ENCODE measurements around the gene STAM.

The STAM gene

GRCh38 chr10:17676919-17677318, 33.0 kb downstream of the STAM start:
- DNase-seq (ENCODE audit: extremely low spot score), result no peak
- ChIA-PET CTCF (no interaction called here), POLR2A (interaction anchor here (1.3 kb wide), 1 partner anchor 33 kb away, joined by 6 read pairs; the partner anchor contains the start of gene STAM)

GRCh38 chr10:17682236-17682946, 38.4 kb downstream of the STAM start:
- ChIA-PET POLR2A (interaction anchor here (1.9 kb wide), 1 partner anchor 38 kb away, joined by 5 read pairs; the partner anchor contains the start of gene STAM), CTCF (no interaction called here)
- TF ChIP-seq FOXA1 (IDR thresholded peaks at IDR 0.05) (no peak), NFRKB (IDR thresholded peaks at IDR 0.05) (no peak)
- DNase-seq (ENCODE audit: extremely low spot score), result no peak

More at GRCh38 chr10:17676919-17677318, 33.0 kb downstream of the STAM start:
- TF ChIP-seq ZNF384 (IDR thresholded peaks at IDR 0.05), result no peak
- TF ChIP-seq PKNOX1 (IDR thresholded peaks at IDR 0.05), result no peak
- TF ChIP-seq SUZ12 (IDR thresholded peaks at IDR 0.05), result no peak
- TF ChIP-seq SP1 (IDR thresholded peaks at IDR 0.05), result no peak
- no peak for TF ChIP-seq FOXM1 (IDR thresholded peaks at IDR 0.05; ENCODE audit: borderline replicate concordance)
- TF ChIP-seq FOXA1 (IDR thresholded peaks at IDR 0.05), result no peak
- no peak for TF ChIP-seq NFRKB (IDR thresholded peaks at IDR 0.05)
- TF ChIP-seq LEF1 (IDR thresholded peaks at IDR 0.05; ENCODE audit: borderline replicate concordance), result no peak
- no peak for TF ChIP-seq TARDBP (IDR thresholded peaks at IDR 0.05)
- no peak for TF ChIP-seq FOXK2 (IDR thresholded peaks at IDR 0.05)
- TF ChIP-seq ELF4 (IDR thresholded peaks at IDR 0.05), result no peak

- TF ChIP-seq SP1 (IDR thresholded peaks at IDR 0.05) (no peak), HDGF (IDR thresholded peaks at IDR 0.05; ENCODE audit: borderline replicate concordance) (no peak)
- ChIA-PET POLR2A (interaction anchor here (1.9 kb wide), 1 partner anchor 40 kb away, joined by 5 read pairs; the partner anchor contains the start of gene STAM), CTCF (interaction anchor here (0.8 kb wide), 1 partner anchor 10 kb away, joined by 3 read pairs; no protein-coding TSS in a partner anchor)
- DNase-seq (ENCODE audit: extremely low spot score), result no peak
Observed at GRCh38 chr10:17683541-17683940, 39.6 kb downstream of the STAM start.

- CTCF ChIA-PET, result no interaction called here
Observed at GRCh38 chr10:17684537-17684936, 40.6 kb downstream of the STAM start.

GRCh38 chr10:17685233-17685840, 41.4 kb downstream of the STAM start:
- POLR2A ChIA-PET, result no interaction called here
- no peak for DNase-seq (ENCODE audit: extremely low spot score)
- TF ChIP-seq SUZ12 (IDR thresholded peaks at IDR 0.05) (no peak), L3MBTL2 (conservative IDR thresholded peaks at IDR 0.05) (no peak), SP1 (IDR thresholded peaks at IDR 0.05) (no peak), ZNF384 (IDR thresholded peaks at IDR 0.05) (no peak), FOXA1 (IDR thresholded peaks at IDR 0.05) (no peak), PKNOX1 (IDR thresholded peaks at IDR 0.05) (no peak), ELF4 (IDR thresholded peaks at IDR 0.05) (no peak), FOXK2 (IDR thresholded peaks at IDR 0.05) (no peak), CTBP1 (IDR thresholded peaks at IDR 0.05; ENCODE audit: borderline replicate concordance) (no peak), ARNT (IDR thresholded peaks at IDR 0.05) (no peak), NFRKB (IDR thresholded peaks at IDR 0.05) (no peak), BHLHE40 (IDR thresholded peaks at IDR 0.05; ENCODE audit: borderline replicate concordance) (no peak), HDGF (IDR thresholded peaks at IDR 0.05; ENCODE audit: borderline replicate concordance) (no peak), TARDBP (IDR thresholded peaks at IDR 0.05) (no peak), LEF1 (IDR thresholded peaks at IDR 0.05; ENCODE audit: borderline replicate concordance) (no peak), FOXM1 (IDR thresholded peaks at IDR 0.05; ENCODE audit: borderline replicate concordance) (no peak)
- CTCF ChIA-PET, result no interaction called here

More at GRCh38 chr10:17684537-17684936, 40.6 kb downstream of the STAM start:
- POLR2A ChIA-PET, result interaction anchor here (1.9 kb wide), 1 partner anchor 41 kb away, joined by 5 read pairs; the partner anchor contains the start of gene STAM
- DNase-seq (ENCODE audit: extremely low spot score), result no peak
- TF ChIP-seq LEF1 (IDR thresholded peaks at IDR 0.05; ENCODE audit: borderline replicate concordance), result no peak
- TF ChIP-seq FOXM1 (IDR thresholded peaks at IDR 0.05; ENCODE audit: borderline replicate concordance), result no peak
- TF ChIP-seq ARNT (IDR thresholded peaks at IDR 0.05), result no peak
- TF ChIP-seq FOXA1 (IDR thresholded peaks at IDR 0.05), result no peak
- TF ChIP-seq HDGF (IDR thresholded peaks at IDR 0.05; ENCODE audit: borderline replicate concordance), result no peak
- no peak for TF ChIP-seq L3MBTL2 (conservative IDR thresholded peaks at IDR 0.05)
- TF ChIP-seq FOXK2 (IDR thresholded peaks at IDR 0.05), result no peak
- TF ChIP-seq CTBP1 (IDR thresholded peaks at IDR 0.05; ENCODE audit: borderline replicate concordance), result no peak
- TF ChIP-seq NFRKB (IDR thresholded peaks at IDR 0.05), result no peak
- no peak for TF ChIP-seq SP1 (IDR thresholded peaks at IDR 0.05)
- no peak for TF ChIP-seq TARDBP (IDR thresholded peaks at IDR 0.05)
- TF ChIP-seq SUZ12 (IDR thresholded peaks at IDR 0.05), result no peak
- TF ChIP-seq ELF4 (IDR thresholded peaks at IDR 0.05), result no peak
- TF ChIP-seq BHLHE40 (IDR thresholded peaks at IDR 0.05; ENCODE audit: borderline replicate concordance), result no peak
- no peak for TF ChIP-seq ZNF384 (IDR thresholded peaks at IDR 0.05)
- TF ChIP-seq PKNOX1 (IDR thresholded peaks at IDR 0.05), result no peak

GRCh38 chr10:17687117-17687831, 43.3 kb downstream of the STAM start:
- CTCF ChIA-PET, result no interaction called here
- POLR2A ChIA-PET, result no interaction called here
- DNase-seq (ENCODE audit: extremely low spot score), result no peak
- no peak for TF ChIP-seq CTBP1 (IDR thresholded peaks at IDR 0.05; ENCODE audit: borderline replicate concordance)
- TF ChIP-seq FOXM1 (IDR thresholded peaks at IDR 0.05; ENCODE audit: borderline replicate concordance), result no peak
- no peak for TF ChIP-seq HDGF (IDR thresholded peaks at IDR 0.05; ENCODE audit: borderline replicate concordance)
- TF ChIP-seq ELF4 (IDR thresholded peaks at IDR 0.05), result no peak
- no peak for TF ChIP-seq FOXK2 (IDR thresholded peaks at IDR 0.05)
- no peak for TF ChIP-seq SUZ12 (IDR thresholded peaks at IDR 0.05)
- no peak for TF ChIP-seq ARNT (IDR thresholded peaks at IDR 0.05)
- TF ChIP-seq ZNF384 (IDR thresholded peaks at IDR 0.05), result no peak
- TF ChIP-seq TARDBP (IDR thresholded peaks at IDR 0.05), result no peak
- TF ChIP-seq SP1 (IDR thresholded peaks at IDR 0.05), result no peak
- no peak for TF ChIP-seq LEF1 (IDR thresholded peaks at IDR 0.05; ENCODE audit: borderline replicate concordance)
- TF ChIP-seq BHLHE40 (IDR thresholded peaks at IDR 0.05; ENCODE audit: borderline replicate concordance), result no peak
- no peak for TF ChIP-seq L3MBTL2 (conservative IDR thresholded peaks at IDR 0.05)
- no peak for TF ChIP-seq FOXA1 (IDR thresholded peaks at IDR 0.05)
- no peak for TF ChIP-seq NFRKB (IDR thresholded peaks at IDR 0.05)
- no peak for TF ChIP-seq PKNOX1 (IDR thresholded peaks at IDR 0.05)

Measured in HEK293T (cell line).